Measurements from ENCODE around the gene AKR7A3.
"Not testable (repeated sequence)": the region's sequence is repeated elsewhere in the genome, so short reads cannot be mapped to it uniquely, and the experiment has no call there.

The AKR7A3 gene

DNA sequence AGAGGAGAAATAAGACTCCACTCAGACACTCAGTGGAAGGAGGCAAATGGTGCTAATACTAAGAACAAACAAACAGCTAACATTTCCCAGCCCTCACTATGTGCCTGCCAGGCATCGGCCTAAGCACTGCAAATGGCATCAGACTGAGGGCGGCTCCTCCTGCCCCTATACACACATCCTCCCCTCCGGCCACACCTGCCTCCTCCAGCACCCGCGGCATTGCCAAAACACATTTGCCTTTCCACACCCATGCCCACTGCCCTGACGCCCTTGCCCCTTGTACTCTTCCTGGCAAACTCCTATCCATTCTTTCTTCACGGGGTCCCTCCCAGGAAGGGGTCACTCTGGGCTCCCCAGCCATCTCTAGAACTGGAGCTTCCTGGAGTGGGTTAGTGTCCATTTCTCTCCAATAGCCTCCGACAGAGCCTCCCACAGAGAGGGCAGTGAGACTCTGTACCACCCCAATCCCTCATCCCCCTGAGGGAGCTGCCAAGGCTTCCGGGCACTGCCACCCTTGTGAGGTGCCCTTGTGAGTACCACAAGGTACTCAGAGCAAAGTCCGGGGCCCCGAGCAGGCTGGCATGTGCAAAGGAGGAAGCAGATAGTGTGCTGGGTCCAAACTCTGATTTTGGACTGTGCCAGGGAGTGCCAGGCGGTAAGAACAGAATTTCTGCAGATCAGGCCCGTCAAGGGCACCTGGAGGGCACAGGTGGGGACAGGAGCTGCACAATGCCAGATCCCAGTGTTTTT lies 959 bp downstream of the AKR7A3 start:
- no peak for DNase-seq (ENCODE audit: low spot score)

GRCh38 chr1:19285807-19286206 lies 2.8 kb downstream of the AKR7A3 start:
- not testable (repeated sequence) for DNase-seq (ENCODE audit: low spot score)

DNA sequence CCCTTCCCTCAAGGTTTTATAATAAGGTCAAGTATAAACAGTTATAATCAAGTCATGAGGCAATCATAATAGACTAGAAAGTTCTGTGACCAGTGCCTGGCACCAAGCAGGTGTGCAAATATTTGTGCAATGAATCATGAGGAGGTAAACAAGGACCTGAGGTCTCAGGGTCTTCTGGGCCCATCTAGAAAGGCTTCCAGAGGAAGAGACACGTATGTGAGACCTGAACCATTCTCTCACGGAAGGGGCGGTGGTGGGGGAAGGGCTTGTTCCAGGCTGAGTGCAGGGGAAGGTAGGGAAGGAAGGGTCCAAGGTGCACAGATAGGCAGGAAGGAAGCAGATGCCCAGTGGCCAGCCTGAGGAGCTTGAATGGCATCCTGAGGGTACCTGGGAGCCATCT lies 3.2 kb downstream of the AKR7A3 start:
- not testable (repeated sequence) for DNase-seq (ENCODE audit: low spot score)

- no peak for DNase-seq (ENCODE audit: low spot score)
These were observed 3.7 kb downstream of the AKR7A3 start for GRCh38 chr1:19284881-19285280.

DNA sequence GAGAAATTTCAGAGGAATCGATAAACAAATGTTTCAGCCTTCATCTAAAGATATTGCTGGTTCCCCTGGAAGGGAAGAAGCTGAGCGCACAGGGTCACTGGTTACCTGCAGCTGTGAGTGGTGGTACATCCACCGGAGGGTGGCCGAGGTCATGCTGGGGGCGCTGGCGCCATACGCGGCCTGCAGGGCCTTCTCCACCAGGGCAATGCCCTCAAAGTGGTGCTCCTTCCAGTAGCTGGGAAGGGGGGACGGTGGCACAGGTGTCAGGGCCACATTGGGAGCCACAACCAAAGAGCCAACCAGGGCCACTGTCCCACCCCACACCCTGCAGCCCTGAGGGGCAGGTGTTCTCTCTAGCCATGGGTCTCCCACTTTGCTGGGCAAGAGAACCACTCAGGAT lies 4.7 kb downstream of the AKR7A3 start:
- no peak for DNase-seq (ENCODE audit: low spot score)

DNA sequence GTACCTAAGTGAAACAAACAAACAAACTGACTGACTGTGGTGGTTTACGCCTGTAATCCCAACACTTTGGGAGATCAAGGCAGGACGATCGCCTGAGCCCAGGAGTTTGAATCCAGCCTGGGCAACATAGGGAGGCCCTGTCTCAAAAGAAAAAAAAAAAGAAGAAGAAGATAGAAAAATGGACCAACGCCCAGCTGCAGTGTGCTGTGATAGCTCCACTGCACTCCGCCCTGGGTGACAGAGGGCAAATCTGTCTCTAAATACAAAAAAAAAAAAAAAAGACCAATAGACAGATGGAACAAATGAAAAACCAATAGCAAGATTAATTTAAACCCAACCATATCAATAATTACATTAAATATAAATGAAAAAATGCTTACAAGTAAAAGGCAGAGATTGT lies 13.9 kb downstream of the AKR7A3 start:
- DNase-seq (ENCODE audit: low spot score) = no peak

- DNase-seq (ENCODE audit: low spot score) = not testable (repeated sequence)
These were observed 14.6 kb downstream of the AKR7A3 start for GRCh38 chr1:19273844-19274531.

- no peak for DNase-seq (ENCODE audit: low spot score)
These were observed 15.3 kb downstream of the AKR7A3 start for GRCh38 chr1:19273106-19273843.

DNA sequence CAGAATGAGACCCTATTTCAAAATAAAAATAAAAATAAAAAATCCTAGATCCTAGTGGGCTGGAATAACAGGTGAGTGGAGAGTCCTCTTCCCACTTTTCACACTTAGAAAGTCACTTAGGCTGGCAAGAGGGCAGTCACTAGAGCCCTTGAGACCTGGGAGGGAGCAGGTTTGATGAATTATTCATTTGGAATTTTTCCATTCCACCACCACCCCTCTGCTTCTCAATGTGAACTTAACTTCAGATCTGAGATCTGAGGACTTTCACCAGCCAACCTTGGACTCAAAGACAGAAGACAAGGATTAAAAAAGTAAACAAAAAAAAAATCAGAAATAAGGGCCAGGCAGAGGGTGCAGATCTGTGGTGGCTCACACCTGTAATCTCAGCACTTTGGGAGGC lies 16.5 kb downstream of the AKR7A3 start:
- DNase-seq (ENCODE audit: low spot score) = no peak

- not testable (repeated sequence) for DNase-seq (ENCODE audit: low spot score)
These were observed 18.2 kb downstream of the AKR7A3 start for GRCh38 chr1:19270343-19270730.

DNA sequence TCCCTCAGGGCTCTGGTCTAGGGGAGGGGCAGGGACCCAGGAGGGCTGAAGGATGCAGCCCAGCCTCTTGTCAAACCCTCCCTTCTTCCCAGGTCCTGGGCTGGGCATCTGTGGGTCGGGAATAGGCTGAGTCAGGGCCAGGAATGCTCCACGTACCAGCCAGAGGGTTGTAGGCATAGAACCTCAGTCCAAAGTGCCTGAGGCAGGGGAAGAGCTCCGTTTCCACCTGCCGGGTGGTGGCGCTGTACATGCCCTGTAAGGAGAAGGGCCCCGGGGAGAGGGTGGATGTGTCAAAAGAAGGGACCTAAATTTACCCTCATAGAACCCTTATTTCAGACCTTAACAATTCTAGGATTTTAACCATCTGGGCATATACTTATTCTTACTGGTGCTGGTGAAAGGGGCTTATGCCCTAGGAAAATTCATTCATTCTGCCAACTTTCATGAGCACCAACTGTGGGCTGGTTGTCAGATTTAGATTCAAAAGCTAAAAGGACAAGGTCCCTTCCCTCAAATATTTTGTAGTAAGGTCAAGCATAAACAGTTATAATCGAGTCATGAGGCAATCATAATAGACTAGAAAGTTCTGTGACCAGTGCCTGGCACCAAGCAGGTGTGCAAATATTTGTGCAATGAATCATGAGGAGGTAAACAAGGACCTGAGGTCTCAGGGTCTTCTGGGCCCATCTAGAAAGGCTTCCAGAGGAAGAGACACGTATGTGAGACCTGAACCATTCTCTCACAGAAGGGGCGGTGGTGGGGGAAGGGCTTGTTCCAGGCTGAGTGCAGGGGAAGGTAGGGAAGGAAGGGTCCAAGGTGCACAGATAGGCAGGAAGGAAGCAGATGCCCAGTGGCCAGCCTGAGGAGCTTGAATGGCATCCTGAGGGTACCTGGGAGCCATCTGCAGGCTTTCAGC lies 18.9 kb downstream of the AKR7A3 start:
- not testable (repeated sequence) for DNase-seq (ENCODE audit: low spot score)

DNA sequence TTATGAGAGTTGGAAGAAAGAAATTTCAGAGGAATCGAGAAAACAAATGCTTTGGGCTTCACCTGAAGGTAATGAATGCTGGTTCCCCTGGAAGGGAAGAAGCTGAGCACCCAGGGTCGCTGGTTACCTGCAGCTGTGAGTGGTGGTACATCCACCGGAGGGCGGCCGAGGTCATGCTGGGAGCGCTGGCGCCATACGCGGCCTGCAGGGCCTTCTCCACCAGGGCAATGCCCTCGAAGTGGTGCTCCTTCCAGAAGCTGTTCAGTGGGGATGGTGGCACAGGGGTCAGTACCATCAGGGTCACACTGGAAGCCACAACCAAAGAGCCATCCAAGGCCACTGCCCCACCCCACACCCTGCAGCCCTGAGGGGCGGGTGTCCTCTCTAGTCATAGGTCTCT lies 20.1 kb downstream of the AKR7A3 start:
- no peak for DNase-seq (ENCODE audit: low spot score)

- no peak for DNase-seq (ENCODE audit: low spot score)
These were observed 25.8 kb downstream of the AKR7A3 start for GRCh38 chr1:19262744-19263143.

GRCh38 chr1:19262047-19262446 lies 26.5 kb downstream of the AKR7A3 start:
- DNase-seq (ENCODE audit: low spot score) = no peak

GRCh38 chr1:19260211-19261138 lies 28.1 kb downstream of the AKR7A3 start:
- DNase-seq (ENCODE audit: low spot score) = no peak

DNA sequence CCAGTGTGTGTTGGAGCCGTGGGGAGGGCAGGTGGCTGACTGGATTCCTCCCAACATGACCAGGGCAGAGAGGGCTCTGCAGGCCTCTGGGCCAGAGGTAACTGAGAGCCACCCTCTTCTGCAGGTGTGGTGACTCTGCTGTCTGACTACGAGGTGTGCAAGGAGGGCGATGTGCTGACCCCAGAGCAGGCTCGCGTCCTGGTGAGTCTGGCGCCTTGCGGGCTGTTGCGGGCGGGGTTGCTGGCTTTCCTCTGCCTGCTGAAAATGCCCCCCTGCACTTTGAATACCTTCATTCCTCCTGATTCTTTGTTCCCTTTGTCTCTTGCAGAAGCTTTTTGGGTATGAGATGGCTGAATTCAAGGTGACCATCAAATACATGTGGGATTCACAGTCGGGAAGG lies 30.2 kb downstream of the AKR7A3 start:
- DNase-seq (ENCODE audit: low spot score) = no peak

- DNase-seq (ENCODE audit: low spot score) = no peak
These were observed 31.2 kb downstream of the AKR7A3 start for GRCh38 chr1:19257178-19257914.

DNA sequence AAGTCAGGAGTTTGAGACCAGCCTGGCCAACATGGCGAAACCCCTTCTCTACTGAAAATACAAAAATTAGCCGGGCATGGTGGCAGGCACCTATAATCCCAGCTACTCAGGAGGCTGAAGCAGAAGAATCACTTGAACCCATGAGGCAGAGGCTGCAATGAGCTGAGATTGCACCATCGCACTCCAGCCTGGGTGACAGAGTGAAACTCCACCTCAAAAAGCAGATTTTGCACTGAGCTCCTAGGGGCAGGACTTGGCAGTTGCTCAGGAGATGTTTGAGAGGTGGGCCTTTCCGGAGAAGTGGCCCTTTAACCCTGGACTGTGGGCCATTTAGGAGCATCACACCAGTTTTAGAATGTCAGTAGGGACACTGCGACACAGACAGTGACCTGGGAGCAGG lies 32.3 kb downstream of the AKR7A3 start:
- DNase-seq (ENCODE audit: low spot score) = not testable (repeated sequence)

- no peak for DNase-seq (ENCODE audit: low spot score)
These were observed 33.3 kb downstream of the AKR7A3 start for GRCh38 chr1:19255288-19255687.

DNA sequence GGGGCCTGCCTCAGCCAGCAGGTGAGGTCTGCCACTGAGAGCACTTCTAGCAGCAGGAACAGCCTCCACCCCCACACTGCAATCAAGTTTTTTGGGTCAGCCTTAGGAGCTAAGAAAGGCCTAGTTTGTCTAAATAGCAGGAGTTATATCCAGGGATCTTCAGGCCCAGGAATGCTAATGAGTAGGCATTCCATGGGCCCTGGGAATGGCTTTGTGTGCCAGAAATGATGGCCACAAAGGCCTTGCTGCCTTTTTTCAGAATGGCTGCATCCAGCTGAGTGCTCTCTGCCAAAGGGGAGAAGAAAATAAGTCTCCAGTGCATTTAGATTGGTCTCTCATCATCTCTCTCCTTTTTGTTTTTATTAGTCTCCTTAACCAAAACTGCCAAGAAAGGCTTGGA lies 34.2 kb downstream of the AKR7A3 start:
- peak; percentile 12 for DNase-seq (ENCODE audit: low spot score)

Data from putamen (tissue), 1 donor.